Peyer's patch (tissue), 4 donors: Measurements from ENCODE around the gene MYO3B.

Experiments used
- POLR2A ChIP-seq, 2 donors: fragments of 450-650 bp; IDR thresholded peaks; one replicate each; pipeline ENCODE4 v1.5.1; 2017; ENCODE audit warnings: antibody characterized with exemption in 2 of 2, mild to moderate bottlenecking in 2 of 2, moderate library complexity in 2 of 2
- TF ChIP-seq, protein P1 (sequence below), 6 experiments: fragments of 450-650 bp in 4 of 6; fragments of 200-600 bp in 2 of 6; sonication (generic) in 1 of 6; IDR thresholded peaks; one replicate each; pipeline ENCODE4 v1.5.1; 2017 to 2019; ENCODE audit warnings: antibody characterized with exemption in 6 of 6, mild to moderate bottlenecking in 3 of 6, moderate library complexity in 1 of 6

DNA sequence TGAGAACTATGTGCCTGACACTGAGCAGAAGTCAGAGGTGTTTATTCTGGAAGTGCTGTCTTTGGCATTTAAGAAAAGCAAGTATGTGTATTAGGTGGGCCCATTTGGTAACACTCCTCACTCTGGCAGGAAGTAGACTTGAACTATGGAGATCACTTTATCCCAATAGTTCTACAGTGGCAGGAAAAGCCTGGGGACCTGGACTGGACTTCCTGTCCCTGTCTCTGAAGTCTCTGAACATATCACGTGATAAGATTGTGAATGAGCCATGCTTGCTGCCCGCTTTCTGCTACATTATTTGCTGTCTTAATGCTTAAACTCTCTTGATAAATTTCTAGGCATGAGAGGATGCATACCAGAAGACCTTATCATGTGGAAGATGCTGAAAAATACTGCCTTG, 203.7 kb downstream of the MYO3B start:
- TF ChIP-seq, protein P1, sequence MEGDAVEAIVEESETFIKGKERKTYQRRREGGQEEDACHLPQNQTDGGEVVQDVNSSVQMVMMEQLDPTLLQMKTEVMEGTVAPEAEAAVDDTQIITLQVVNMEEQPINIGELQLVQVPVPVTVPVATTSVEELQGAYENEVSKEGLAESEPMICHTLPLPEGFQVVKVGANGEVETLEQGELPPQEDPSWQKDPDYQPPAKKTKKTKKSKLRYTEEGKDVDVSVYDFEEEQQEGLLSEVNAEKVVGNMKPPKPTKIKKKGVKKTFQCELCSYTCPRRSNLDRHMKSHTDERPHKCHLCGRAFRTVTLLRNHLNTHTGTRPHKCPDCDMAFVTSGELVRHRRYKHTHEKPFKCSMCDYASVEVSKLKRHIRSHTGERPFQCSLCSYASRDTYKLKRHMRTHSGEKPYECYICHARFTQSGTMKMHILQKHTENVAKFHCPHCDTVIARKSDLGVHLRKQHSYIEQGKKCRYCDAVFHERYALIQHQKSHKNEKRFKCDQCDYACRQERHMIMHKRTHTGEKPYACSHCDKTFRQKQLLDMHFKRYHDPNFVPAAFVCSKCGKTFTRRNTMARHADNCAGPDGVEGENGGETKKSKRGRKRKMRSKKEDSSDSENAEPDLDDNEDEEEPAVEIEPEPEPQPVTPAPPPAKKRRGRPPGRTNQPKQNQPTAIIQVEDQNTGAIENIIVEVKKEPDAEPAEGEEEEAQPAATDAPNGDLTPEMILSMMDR (IDR thresholded peaks at IDR 0.05): no peak
- TF ChIP-seq POLR2A (IDR thresholded peaks at IDR 0.05): no peak
